Measurements from ENCODE around the gene CCNB2. TPM values are rescaled to one million over a fixed set of nuclear protein-coding genes. Genes with fewer than 3 reads are reported as not detected.

The CCNB2 gene
- total and polyA plus RNA-seq, 9 of the 15 experiments (the other 6 are each of a cell fraction or from before 2014, with no cell fraction given) = 84.8 to 266 (median 124) TPM

- TF ChIP-seq ZNF354B (CRISPR knock-in tag; IDR thresholded peaks at IDR 0.05) = no peak
- TF ChIP-seq ZNF830 (CRISPR knock-in tag; IDR thresholded peaks at IDR 0.05) = no peak
- TF ChIP-seq EWSR1 (IDR thresholded peaks at IDR 0.05; ENCODE audit: borderline replicate concordance, low read depth, partially characterized antibody) = no peak
- TF ChIP-seq LCOR (CRISPR knock-in tag; IDR thresholded peaks at IDR 0.05) = peak; percentile 61; the same call in 1 of the 2 replicates
- peak; percentile 46 for TF ChIP-seq RBM22 (IDR thresholded peaks at IDR 0.05; ENCODE audit: low read depth, low read length, poor library complexity, severe bottlenecking)
- no peak for TF ChIP-seq ZNF644 (tag; IDR thresholded peaks at IDR 0.05; ENCODE audit: low read depth)
- TF ChIP-seq CEBPG (CRISPR knock-in tag; IDR thresholded peaks at IDR 0.05) = no peak
- TF ChIP-seq CEBPG (tag; conservative IDR thresholded peaks at IDR 0.05 in 1 of 2, IDR thresholded peaks at IDR 0.05 in 1 of 2) = no peak
- no peak for TF ChIP-seq ZNF449 (CRISPR knock-in tag; IDR thresholded peaks at IDR 0.05)
- no peak for TF ChIP-seq ELF4 (CRISPR knock-in tag; IDR thresholded peaks at IDR 0.05)
- TF ChIP-seq ZFP91 (CRISPR knock-in tag; IDR thresholded peaks at IDR 0.05) = no peak
- no peak for TF ChIP-seq NR3C1 (CRISPR knock-in tag; IDR thresholded peaks at IDR 0.05)
- TF ChIP-seq IRF9 (tag; IDR thresholded peaks at IDR 0.05) = no peak
- TF ChIP-seq ZEB2 (IDR thresholded peaks at IDR 0.05) = 0 out of 2 replicates have a peak, but pooled peaks have one; percentile 9
- TF ChIP-seq ZNF609 (CRISPR knock-in tag; IDR thresholded peaks at IDR 0.05; ENCODE audit: borderline replicate concordance) = peak; percentile 87; the same call in 1 of the 2 replicates
- TF ChIP-seq CC2D1A (IDR thresholded peaks at IDR 0.05) = peak; percentile 90
- TF ChIP-seq SMAD3 (CRISPR knock-in tag; conservative IDR thresholded peaks at IDR 0.05) = no peak
- TF ChIP-seq ZNF41 (CRISPR knock-in tag; conservative IDR thresholded peaks at IDR 0.05) = no peak
- TF ChIP-seq ZNF217 (CRISPR knock-in tag; IDR thresholded peaks at IDR 0.05) = no peak
These were observed at the start of gene CCNB2 (continued) for GRCh38 chr15:59104912-59105732.
